WTC11 (cell line): ENCODE results near the gene MTG1. TPM values are rescaled to one million over a fixed set of nuclear protein-coding genes. Genes with fewer than 3 reads are reported as not detected.
A peak's percentile ranks its signal among the peaks of the same experiment; 100 is the strongest.

Experiments
- ARID4B ChIP-seq: sonication (generic); formaldehyde crosslinking; IDR thresholded peaks from 2 replicates; pipeline ENCODE4 v1.8.0; 2023; ENCODE audit warnings: missing genetic modification reagents, mild to moderate bottlenecking, borderline replicate concordance
- FOXP1 ChIP-seq: sonication (generic); formaldehyde crosslinking; IDR thresholded peaks from 2 replicates; pipeline ENCODE4 v1.8.0; 2022; ENCODE audit warnings: missing genetic modification reagents, mild to moderate bottlenecking, moderate library complexity, borderline replicate concordance
- HMGXB4 ChIP-seq: sonication (generic); formaldehyde crosslinking; IDR thresholded peaks from 2 replicates; pipeline ENCODE4 v1.8.1; 2023; ENCODE audit warnings: mild to moderate bottlenecking, moderate library complexity, missing genetic modification reagents
- KAT7 ChIP-seq: sonication (generic); formaldehyde crosslinking; IDR thresholded peaks from 2 replicates; pipeline ENCODE4 v1.8.1; 2023; ENCODE audit warnings: missing genetic modification reagents, mild to moderate bottlenecking, borderline replicate concordance
- MXD4 ChIP-seq: fragments of 250-450 bp; sonication (Bioruptor Pico); IDR thresholded peaks from 2 replicates; pipeline ENCODE4 v1.8.0; 2021; ENCODE audit warnings: mild to moderate bottlenecking, moderate library complexity, borderline replicate concordance
- NFE2L1 ChIP-seq: sonication (generic); formaldehyde crosslinking; IDR thresholded peaks from 2 replicates; pipeline ENCODE4 v1.8.1; 2023; ENCODE audit warnings: missing genetic modification reagents
- NFYB ChIP-seq: sonication (generic); formaldehyde crosslinking; conservative IDR thresholded peaks from 2 replicates; pipeline ENCODE4 v1.8.0; 2022; ENCODE audit warnings: low read depth, missing genetic modification reagents
- OVOL2 ChIP-seq: fragments of 250-450 bp; sonication (Bioruptor Pico); IDR thresholded peaks from 2 replicates; pipeline ENCODE4 v1.9.0; 2021; ENCODE audit warnings: mild to moderate bottlenecking, borderline replicate concordance
- SOX15 ChIP-seq: fragments of 250-450 bp; sonication (Bioruptor Pico); IDR thresholded peaks from 2 replicates; pipeline ENCODE4 v1.9.0; 2021; ENCODE audit warnings: mild to moderate bottlenecking
- STAT6 ChIP-seq: sonication (generic); formaldehyde crosslinking; conservative IDR thresholded peaks from 2 replicates; pipeline ENCODE4 v1.8.1; 2023; ENCODE audit warnings: mild to moderate bottlenecking, low read depth, missing genetic modification reagents, moderate library complexity
- TCF7 ChIP-seq: sonication (generic); formaldehyde crosslinking; IDR thresholded peaks from 2 replicates; pipeline ENCODE4 v1.8.0; 2022; ENCODE audit warnings: mild to moderate bottlenecking, low read depth, missing genetic modification reagents, moderate library complexity
- TEAD4 ChIP-seq: sonication (generic); formaldehyde crosslinking; IDR thresholded peaks from 2 replicates; pipeline ENCODE4 v1.8.0; 2022; ENCODE audit warnings: mild to moderate bottlenecking, missing genetic modification reagents
- TP53 ChIP-seq: sonication (generic); formaldehyde crosslinking; IDR thresholded peaks from 2 replicates; pipeline ENCODE4 v1.8.1; 2023; ENCODE audit warnings: mild to moderate bottlenecking, missing genetic modification reagents
- USF2 ChIP-seq: sonication (generic); formaldehyde crosslinking; IDR thresholded peaks from 2 replicates; pipeline ENCODE4 v1.8.1; 2023; ENCODE audit warnings: mild to moderate bottlenecking, missing genetic modification reagents, moderate library complexity
- ZNF317 ChIP-seq: sonication (generic); formaldehyde crosslinking; IDR thresholded peaks from 2 replicates; pipeline ENCODE4 v1.8.1; 2023; ENCODE audit warnings: low read depth, mild to moderate bottlenecking, moderate library complexity, missing genetic modification reagents, borderline replicate concordance
- ZNF425 ChIP-seq: fragments of 250-450 bp; sonication (Bioruptor Pico); conservative IDR thresholded peaks from 2 replicates; pipeline ENCODE4 v1.9.0; 2021; ENCODE audit warnings: mild to moderate bottlenecking
- ZNF532 ChIP-seq: fragments of 250-450 bp; sonication (Bioruptor Pico); IDR thresholded peaks from 2 replicates; pipeline ENCODE4 v1.9.0; 2021; ENCODE audit warnings: mild to moderate bottlenecking, borderline replicate concordance
- total RNA-seq: library from RNA; stranded (reverse); gene quantifications from 3 replicates; pipeline ENCODE4 v1.2.3, GENCODE V29; 2021
- TF ChIP-seq, protein P1 (sequence below): sonication (generic); formaldehyde crosslinking; IDR thresholded peaks from 2 replicates; pipeline ENCODE4 v1.8.1; 2022; ENCODE audit warnings: mild to moderate bottlenecking, missing genetic modification reagents, moderate library complexity, borderline replicate concordance

The MTG1 gene
- total RNA-seq, 1 experiment from 2014 or later: 63.0 TPM

DNA sequence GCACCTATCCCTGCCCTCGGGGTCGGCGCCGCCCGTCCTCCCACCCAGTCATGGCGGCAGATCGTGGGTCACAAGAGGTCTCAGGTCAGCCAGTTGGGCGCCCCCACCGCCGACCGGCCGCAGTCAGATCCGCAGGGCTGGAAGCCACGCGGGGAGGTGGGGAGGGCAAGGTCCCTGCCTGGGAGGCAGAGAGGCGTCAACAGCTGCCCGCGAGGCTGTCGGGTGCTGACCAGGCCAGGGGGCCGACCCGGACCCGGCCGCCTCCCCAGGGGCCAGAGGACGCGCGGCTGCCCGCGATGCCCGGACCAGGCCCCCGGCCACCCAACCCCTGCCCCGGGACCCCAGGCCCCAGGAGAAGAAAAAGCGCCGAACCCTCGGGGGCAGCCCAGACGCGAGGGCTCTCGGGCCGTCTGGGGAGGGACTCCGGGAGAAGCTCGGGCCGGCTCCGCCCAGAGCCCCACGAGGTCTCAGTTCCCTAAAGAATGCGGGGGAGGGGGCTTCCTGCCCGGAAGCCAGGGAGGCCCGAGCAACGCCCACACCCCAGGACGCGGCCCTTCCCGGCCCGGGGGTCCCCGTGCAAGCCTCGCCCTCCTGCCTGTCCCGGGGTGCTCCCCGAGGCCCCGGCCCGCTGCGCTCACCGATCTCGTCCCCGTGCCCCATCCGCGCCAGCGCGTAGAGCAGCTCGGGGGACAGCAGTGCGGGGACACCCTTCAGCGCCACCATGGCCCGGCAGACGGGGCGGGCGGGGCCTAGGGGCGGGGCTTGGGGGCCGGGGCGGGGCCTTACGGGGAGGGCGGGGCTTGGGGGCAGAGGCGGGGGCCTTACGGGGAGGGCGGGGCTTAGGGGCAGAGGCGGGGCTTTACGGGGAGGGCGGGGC, 36.4 kb upstream of the MTG1 start, which contains the start of gene FUOM (continued):
- TF ChIP-seq ZNF532 (CRISPR knock-in tag) (no peak), STAT6 (no peak), ZNF425 (no peak), TCF7 (no peak), FOXP1 (CRISPR knock-in tag) (no peak; the same call in 1 of the 2 replicates), USF2 (CRISPR knock-in tag) (peak; percentile 40; the same call in 1 of the 2 replicates), SOX15 (no peak), NFYB (CRISPR knock-in tag) (0 out of 2 replicates have a peak, but pooled peaks have one; percentile 2), TEAD4 (CRISPR knock-in tag) (no peak), ARID4B (CRISPR knock-in tag) (no peak), NFE2L1 (no peak; the same call in 1 of the 2 replicates), KAT7 (CRISPR knock-in tag) (no peak), MXD4 (CRISPR knock-in tag) (no peak), TP53 (CRISPR knock-in tag) (no peak), HMGXB4 (CRISPR knock-in tag) (0 out of 2 replicates have a peak, but pooled peaks have one; percentile 29), ZNF317 (CRISPR knock-in tag) (0 out of 2 replicates have a peak, but pooled peaks have one; percentile 26), OVOL2 (CRISPR knock-in tag) (no peak)
- TF ChIP-seq, protein P1, sequence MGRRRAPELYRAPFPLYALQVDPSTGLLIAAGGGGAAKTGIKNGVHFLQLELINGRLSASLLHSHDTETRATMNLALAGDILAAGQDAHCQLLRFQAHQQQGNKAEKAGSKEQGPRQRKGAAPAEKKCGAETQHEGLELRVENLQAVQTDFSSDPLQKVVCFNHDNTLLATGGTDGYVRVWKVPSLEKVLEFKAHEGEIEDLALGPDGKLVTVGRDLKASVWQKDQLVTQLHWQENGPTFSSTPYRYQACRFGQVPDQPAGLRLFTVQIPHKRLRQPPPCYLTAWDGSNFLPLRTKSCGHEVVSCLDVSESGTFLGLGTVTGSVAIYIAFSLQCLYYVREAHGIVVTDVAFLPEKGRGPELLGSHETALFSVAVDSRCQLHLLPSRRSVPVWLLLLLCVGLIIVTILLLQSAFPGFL (CRISPR knock-in tag): no peak
